HepG2 (cell line): ENCODE results near the gene CELSR3. TPM values are rescaled to one million over a fixed set of nuclear protein-coding genes. Genes with fewer than 3 reads are reported as not detected.

ENCODE experiments used
- AGO2 ChIP-seq: fragments of 200-400 bp; formaldehyde crosslinking; optimal IDR thresholded peaks from 2 replicates; pipeline ENCODE3; 2017; ENCODE audit warnings: mild to moderate bottlenecking, low read depth, low read length, moderate library complexity
- BHLHE40 ChIP-seq: IDR thresholded peaks from 2 replicates; pipeline ENCODE4 v1.6.1; 2011; ENCODE audit warnings: low read length, improper control_type of control experiment
- FOXK2 ChIP-seq: fragments of 450-650 bp; IDR thresholded peaks from 2 replicates; pipeline ENCODE4 v1.6.1; 2016
- REST ChIP-seq, 2 experiments: IDR thresholded peaks; 2 replicates each; pipeline ENCODE4 v1.6.1; 2011 to 2012; ENCODE audit warnings: low read length in 2 of 2, borderline replicate concordance in 1 of 2, low read depth in 1 of 2, mild to moderate bottlenecking in 1 of 2, moderate library complexity in 1 of 2
- TOPORS ChIP-seq: sonication (generic); formaldehyde crosslinking; IDR thresholded peaks from 2 replicates; pipeline ENCODE4 v1.8.0; 2023; ENCODE audit warnings: mild to moderate bottlenecking, missing genetic modification reagents
- ZBTB10 ChIP-seq: sonication (generic); formaldehyde crosslinking; IDR thresholded peaks from 2 replicates; pipeline ENCODE4 v1.4.0; 2020; ENCODE audit warnings: missing genetic modification reagents, borderline replicate concordance
- ZNF333 ChIP-seq: sonication (generic); formaldehyde crosslinking; IDR thresholded peaks from 2 replicates; pipeline ENCODE4 v1.4.0; 2020; ENCODE audit warnings: mild to moderate bottlenecking, missing genetic modification reagents, borderline replicate concordance
- ZNF337 ChIP-seq: sonication (generic); formaldehyde crosslinking; IDR thresholded peaks from 2 replicates; pipeline ENCODE4 v1.5.1; 2020; ENCODE audit warnings: missing genetic modification reagents, low read depth, mild to moderate bottlenecking, borderline replicate concordance
- ZNF407 ChIP-seq: sonication (generic); formaldehyde crosslinking; IDR thresholded peaks from one replicate; pipeline ENCODE4 v1.5.1; 2020; ENCODE audit warnings: mild to moderate bottlenecking, missing genetic modification reagents; ENCODE audit errors: not compliant biosample characterization
- ZNF512 ChIP-seq: sonication (generic); formaldehyde crosslinking; IDR thresholded peaks from 2 replicates; pipeline ENCODE4 v1.4.0; 2020; ENCODE audit warnings: mild to moderate bottlenecking, missing genetic modification reagents
- polyA plus RNA-seq, 8 experiments: library from polyadenylated mRNA; depleted of rRNA in 3 of 8; stranded (reverse) in 7 of 8; unstranded in 1 of 8; fragments of >200 nt; fragmentation: Illumina TruSeq in 4 of 8; extraction: Trizol in 4 of 8; gene quantifications; 2 replicates each; pipeline versions ENCODE4 v1.2.1 to v1.2.3, GENCODE V29; 2011 to 2016; ENCODE audit warnings: low read depth in 4 of 8, missing spikeins in 1 of 8, mixed read lengths in 1 of 8; ENCODE audit not compliant: insufficient read depth in 1 of 8
- total RNA-seq, 5 experiments: library from RNA; depleted of rRNA; stranded (reverse); fragments of >200 nt; fragmentation: Illumina TruSeq; extraction: Trizol; gene quantifications; 2 replicates each; pipeline ENCODE4 v1.2.3, GENCODE V29; 2016; ENCODE audit warnings: low read depth in 1 of 5

Gene CELSR3
- total and polyA plus RNA-seq, 2 of the 13 experiments (the other 11 are each of a cell fraction or from before 2014, with no cell fraction given): 5.4 to 6.7 TPM

GRCh38 chr3:48662753-48663488 lies at the start of gene CELSR3 (continued):
- peak in 1 of 2 experiments; percentile 66; a peak in 2 of 4 replicates for TF ChIP-seq REST (IDR thresholded peaks at IDR 0.05; ENCODE audit: borderline replicate concordance in 1 of 2, low read depth in 1 of 2, low read length in 2 of 2)
- peak; percentile 18 for TF ChIP-seq AGO2
- TF ChIP-seq FOXK2: peak; percentile 50; the same call in 1 of the 2 replicates
- TF ChIP-seq ZBTB10 (CRISPR knock-in tag): no peak
- TF ChIP-seq ZNF333 (CRISPR knock-in tag): 0 out of 2 replicates have a peak, but pooled peaks have one; percentile 70
- TF ChIP-seq ZNF337 (CRISPR knock-in tag): peak; percentile 72; the same call in 1 of the 2 replicates
- peak; percentile 82 for TF ChIP-seq BHLHE40
- TF ChIP-seq ZNF407 (CRISPR knock-in tag): peak; percentile 9
- no peak; the same call in 1 of the 2 replicates for TF ChIP-seq TOPORS (CRISPR knock-in tag)
- no peak for TF ChIP-seq ZNF512
